WTC11 (cell line): ENCODE measurements around the gene NUDT6.
"Not testable (repeated sequence)": the region's sequence is repeated elsewhere in the genome, so short reads cannot be mapped to it uniquely, and the experiment has no call there.

Experiments used
- TEAD4 ChIP-seq: sonication (generic); formaldehyde crosslinking; IDR thresholded peaks from 2 replicates; pipeline ENCODE4 v1.8.0; 2022; ENCODE audit warnings: mild to moderate bottlenecking, missing genetic modification reagents
- TF ChIP-seq, protein P1 (sequence below): sonication (generic); formaldehyde crosslinking; IDR thresholded peaks from 2 replicates; pipeline ENCODE4 v1.8.1; 2023; ENCODE audit warnings: mild to moderate bottlenecking, missing genetic modification reagents

DNA sequence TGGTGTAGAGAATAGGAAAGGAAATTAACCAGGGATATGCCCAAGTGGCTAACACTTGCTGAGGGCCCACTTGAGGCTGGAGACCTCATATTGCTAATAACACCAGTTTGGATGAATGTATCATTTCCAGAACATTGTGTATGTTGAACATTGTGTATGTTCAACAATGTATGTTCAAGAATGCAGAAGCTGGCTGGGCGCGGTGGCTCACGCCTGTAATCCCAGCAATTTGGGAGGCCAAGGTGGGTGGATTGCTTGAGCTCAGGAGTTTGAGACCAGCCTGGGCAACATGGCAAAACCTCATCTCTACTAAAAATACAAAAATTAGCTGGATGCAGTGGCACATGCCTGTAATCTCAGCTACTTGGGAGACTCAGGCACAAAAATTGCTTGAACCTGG is 72.6 kb downstream of the NUDT6 start:
- TF ChIP-seq TEAD4 (CRISPR knock-in tag), result not testable (repeated sequence)
- TF ChIP-seq, protein P1, sequence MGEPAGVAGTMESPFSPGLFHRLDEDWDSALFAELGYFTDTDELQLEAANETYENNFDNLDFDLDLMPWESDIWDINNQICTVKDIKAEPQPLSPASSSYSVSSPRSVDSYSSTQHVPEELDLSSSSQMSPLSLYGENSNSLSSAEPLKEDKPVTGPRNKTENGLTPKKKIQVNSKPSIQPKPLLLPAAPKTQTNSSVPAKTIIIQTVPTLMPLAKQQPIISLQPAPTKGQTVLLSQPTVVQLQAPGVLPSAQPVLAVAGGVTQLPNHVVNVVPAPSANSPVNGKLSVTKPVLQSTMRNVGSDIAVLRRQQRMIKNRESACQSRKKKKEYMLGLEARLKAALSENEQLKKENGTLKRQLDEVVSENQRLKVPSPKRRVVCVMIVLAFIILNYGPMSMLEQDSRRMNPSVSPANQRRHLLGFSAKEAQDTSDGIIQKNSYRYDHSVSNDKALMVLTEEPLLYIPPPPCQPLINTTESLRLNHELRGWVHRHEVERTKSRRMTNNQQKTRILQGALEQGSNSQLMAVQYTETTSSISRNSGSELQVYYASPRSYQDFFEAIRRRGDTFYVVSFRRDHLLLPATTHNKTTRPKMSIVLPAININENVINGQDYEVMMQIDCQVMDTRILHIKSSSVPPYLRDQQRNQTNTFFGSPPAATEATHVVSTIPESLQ (CRISPR knock-in tag), result not testable (repeated sequence)
